ENCODE measurements around the gene AK9.

The AK9 gene

GRCh38 chr6:109506314-109506713 is 184.7 kb downstream of the AK9 start:
- peaks cover 9% of the 10 kb centered on the region; the same call in 1 of the 2 replicates for H3K9me3 ChIP-seq (ENCODE audit: insufficient read depth, low read depth, low read length)
- no peaks in the 10 kb centered on the region for H3K9me2 ChIP-seq (replicated peaks; ENCODE audit: low read depth, low read length)
- no peak overlapping the region for H3K9ac ChIP-seq (ENCODE audit: low read depth, low read length, poor library complexity, severe bottlenecking)
- no peaks in the 10 kb centered on the region for H3K79me2 ChIP-seq (ENCODE audit: insufficient read depth, low read length)
- H4K20me1 ChIP-seq (ENCODE audit: insufficient read depth, low read length, poor library complexity, severe bottlenecking): no peaks in the 10 kb centered on the region
- H3F3A ChIP-seq (ENCODE audit: low read depth): no peaks in the 10 kb centered on the region
- H2AFZ ChIP-seq (ENCODE audit: low read length): no peak overlapping the region
- H3K4me1 ChIP-seq (ENCODE audit: insufficient read depth, low read length, poor library complexity, severe bottlenecking): no peaks in the 10 kb centered on the region
- no peaks in the 10 kb centered on the region for H3K36me3 ChIP-seq (ENCODE audit: insufficient read depth, low read length)
- no peak overlapping the region for H3K4me2 ChIP-seq (ENCODE audit: low read depth, low read length, poor library complexity, severe bottlenecking)
- no peak overlapping the region for H3K4me3 ChIP-seq (ENCODE audit: low read length, poor library complexity, severe bottlenecking)
- TF ChIP-seq CTCF (conservative IDR thresholded peaks at IDR 0.05; ENCODE audit: low read length) (no peak), EZH2phosphoT487 (IDR thresholded peaks at IDR 0.05; ENCODE audit: borderline replicate concordance) (no peak)
- no peaks in the 10 kb centered on the region for H3K27me3 ChIP-seq (ENCODE audit: insufficient read depth, low read length, poor library complexity, severe bottlenecking)

GRCh38 chr6:109503327-109504224 is 187.4 kb downstream of the AK9 start:
- no peaks in the 10 kb centered on the region for H3K4me1 ChIP-seq (ENCODE audit: insufficient read depth, low read length, poor library complexity, severe bottlenecking)
- H4K20me1 ChIP-seq (ENCODE audit: insufficient read depth, low read length, poor library complexity, severe bottlenecking): no peaks in the 10 kb centered on the region
- H3K36me3 ChIP-seq (ENCODE audit: insufficient read depth, low read length): no peaks in the 10 kb centered on the region
- no peaks in the 10 kb centered on the region for H3K9me3 ChIP-seq (ENCODE audit: insufficient read depth, low read depth, low read length)
- H3K79me2 ChIP-seq (ENCODE audit: insufficient read depth, low read length): no peaks in the 10 kb centered on the region
- no peaks in the 10 kb centered on the region for H3K27me3 ChIP-seq (ENCODE audit: insufficient read depth, low read length, poor library complexity, severe bottlenecking)
- TF ChIP-seq CTCF (conservative IDR thresholded peaks at IDR 0.05; ENCODE audit: low read length) (no peak), EZH2phosphoT487 (IDR thresholded peaks at IDR 0.05; ENCODE audit: borderline replicate concordance) (no peak)
- H3F3A ChIP-seq (ENCODE audit: low read depth): no peaks in the 10 kb centered on the region
- no peak overlapping the region for H3K4me3 ChIP-seq (ENCODE audit: low read length, poor library complexity, severe bottlenecking)
- H3K4me2 ChIP-seq (ENCODE audit: low read depth, low read length, poor library complexity, severe bottlenecking): no peak overlapping the region
- no peaks in the 10 kb centered on the region for H3K9me2 ChIP-seq (replicated peaks; ENCODE audit: low read depth, low read length)
- no peak overlapping the region for H2AFZ ChIP-seq (ENCODE audit: low read length)
- H3K9ac ChIP-seq (ENCODE audit: low read depth, low read length, poor library complexity, severe bottlenecking): no peak overlapping the region

GRCh38 chr6:109498936-109499335 is 192.1 kb downstream of the AK9 start:
- H2AFZ ChIP-seq (ENCODE audit: low read length): no peak overlapping the region
- peaks cover 5% of the 10 kb centered on the region for H3K4me1 ChIP-seq (ENCODE audit: insufficient read depth, low read length, poor library complexity, severe bottlenecking)
- TF ChIP-seq EZH2phosphoT487 (IDR thresholded peaks at IDR 0.05; ENCODE audit: borderline replicate concordance) (no peak), CTCF (conservative IDR thresholded peaks at IDR 0.05; ENCODE audit: low read length) (no peak)

More at GRCh38 chr6:109498936-109499335, 192.1 kb downstream of the AK9 start:
- H3K9me2 ChIP-seq (replicated peaks; ENCODE audit: low read depth, low read length): no peaks in the 10 kb centered on the region
- H3K79me2 ChIP-seq (ENCODE audit: insufficient read depth, low read length): no peaks in the 10 kb centered on the region
- no peaks in the 10 kb centered on the region for H3K36me3 ChIP-seq (ENCODE audit: insufficient read depth, low read length)
- H4K20me1 ChIP-seq (ENCODE audit: insufficient read depth, low read length, poor library complexity, severe bottlenecking): no peaks in the 10 kb centered on the region
- no peaks in the 10 kb centered on the region for H3F3A ChIP-seq (ENCODE audit: low read depth)
- H3K9me3 ChIP-seq (ENCODE audit: insufficient read depth, low read depth, low read length): no peaks in the 10 kb centered on the region
- no peaks in the 10 kb centered on the region for H3K27me3 ChIP-seq (ENCODE audit: insufficient read depth, low read length, poor library complexity, severe bottlenecking)
- H3K9ac ChIP-seq (ENCODE audit: low read depth, low read length, poor library complexity, severe bottlenecking): no peak overlapping the region
- no peak overlapping the region for H3K4me3 ChIP-seq (ENCODE audit: low read length, poor library complexity, severe bottlenecking)
- H3K4me2 ChIP-seq (ENCODE audit: low read depth, low read length, poor library complexity, severe bottlenecking): no peak overlapping the region
